ENCODE measurements around the gene GLI3.
A peak's percentile ranks its signal among the peaks of the same experiment; 100 is the strongest.

Gene GLI3

DNA sequence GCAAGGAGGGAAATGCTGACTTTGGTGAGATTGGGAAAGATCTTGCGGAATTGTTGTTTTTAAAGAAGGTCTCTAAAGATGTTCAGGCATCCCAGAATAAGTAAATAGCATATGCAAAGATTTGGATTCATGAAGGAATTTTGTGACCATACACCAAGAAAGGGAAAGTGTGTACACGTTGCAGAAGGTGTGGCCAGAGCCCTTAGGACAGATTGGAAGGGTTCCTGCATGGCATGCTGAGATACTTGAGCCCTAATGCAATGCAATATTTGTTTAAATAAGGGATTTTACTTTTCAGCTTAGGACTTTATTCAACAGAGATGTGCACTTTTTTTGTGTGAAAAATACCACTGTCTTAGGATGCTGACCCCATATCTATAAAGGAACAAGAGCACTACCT is 314.6 kb downstream of the GLI3 start:
- Histone ChIP-seq H4K8ac (ENCODE audit: low read depth, low read length) (no peak overlapping the region), H3K27ac (ENCODE audit: low read depth, low read length) (no peak overlapping the region), H4K12ac (ENCODE audit: low read depth, low read length) (no peak overlapping the region), H3K4me3 (ENCODE audit: low read depth, low read length) (no peak overlapping the region), H3K9ac (ENCODE audit: low read length) (no peak overlapping the region), H3K79me2 (ENCODE audit: control insufficient read depth, insufficient read depth, low read length, poor library complexity) (no peaks in the 10 kb centered on the region), H3K36me3 (ENCODE audit: control insufficient read depth in 1 of 2, insufficient read depth in 2 of 2, low read length in 2 of 2) (no peaks in the 10 kb centered on the region), H3K23ac (ENCODE audit: low read length) (no peak overlapping the region), H3K4me1 (ENCODE audit: control insufficient read depth in 1 of 2, insufficient read depth in 2 of 2, low read length in 2 of 2) (peaks cover 0 to 2% of the 10 kb centered on the region in 2 experiments), H2AK5ac (ENCODE audit: low read length) (no peak overlapping the region), H4K91ac (ENCODE audit: low read depth, low read length) (no peak overlapping the region), H3K4ac (ENCODE audit: low read depth, low read length) (no peak overlapping the region), H2BK12ac (ENCODE audit: low read length) (peak overlapping the region; percentile 77), H3K79me1 (ENCODE audit: low read length) (peaks cover under 1% of the 10 kb centered on the region), H3K27me3 (ENCODE audit: insufficient read depth, low read length) (no peaks in the 10 kb centered on the region), H2AFZ (ENCODE audit: insufficient read depth, low read length, poor library complexity) (no peak overlapping the region), H2BK120ac (ENCODE audit: insufficient read depth, low read length, poor library complexity) (no peak overlapping the region), H3K18ac (ENCODE audit: low read length) (no peak overlapping the region), H2BK5ac (ENCODE audit: low read depth, low read length, poor library complexity) (no peak overlapping the region), H3K9me3 (ENCODE audit: insufficient read depth, low read depth, low read length) (no peaks in the 10 kb centered on the region), H3K4me2 (ENCODE audit: low read length) (no peak overlapping the region), H3K14ac (ENCODE audit: low read length) (no peak overlapping the region)
- no CpG with 5 or more reads among the region's 2 CpGs for WGBS (ENCODE audit: extremely low coverage, insufficient coverage, insufficient read length)
- DNase-seq, result no peak

DNA sequence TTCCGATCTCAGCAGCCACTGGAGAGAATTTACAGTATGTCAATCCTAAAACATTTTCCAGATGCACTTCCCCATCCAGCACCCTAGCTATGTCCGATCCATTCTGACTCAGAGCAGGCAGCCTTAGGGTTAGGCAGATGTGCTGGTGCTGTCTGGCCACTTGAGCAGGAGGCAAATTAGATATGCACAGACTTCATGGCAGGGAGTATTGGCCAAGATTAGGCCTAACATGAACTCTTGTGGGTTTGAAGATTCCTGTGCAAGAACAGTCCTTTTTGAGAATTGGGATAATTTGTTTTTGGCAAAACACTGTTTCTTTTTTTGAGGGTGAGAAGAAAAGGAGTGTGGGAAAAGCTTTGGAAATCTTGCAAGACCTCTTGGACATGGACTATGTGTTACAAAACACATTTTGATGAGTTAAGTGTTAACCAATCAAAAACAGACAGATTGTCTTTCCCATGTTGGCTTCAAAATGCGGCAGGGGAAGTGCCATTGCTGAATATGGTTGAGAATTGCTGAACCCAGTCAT is 315.5 kb downstream of the GLI3 start:
- no peak overlapping the region for H3K9ac ChIP-seq (ENCODE audit: low read length)
- H2AFZ ChIP-seq (ENCODE audit: insufficient read depth, low read length, poor library complexity), result no peak overlapping the region
- H4K8ac ChIP-seq (ENCODE audit: low read depth, low read length), result no peak overlapping the region
- no peaks in the 10 kb centered on the region for H3K79me2 ChIP-seq (ENCODE audit: control insufficient read depth, insufficient read depth, low read length, poor library complexity)
- H3K18ac ChIP-seq (ENCODE audit: low read length), result no peak overlapping the region
- no peak overlapping the region for H2BK5ac ChIP-seq (ENCODE audit: low read depth, low read length, poor library complexity)
- DNase-seq, result peak; percentile 22 to 26
- no CpG with 5 or more reads among the region's 3 CpGs for WGBS (ENCODE audit: extremely low coverage, insufficient coverage, insufficient read length)
- H3K4me2 ChIP-seq (ENCODE audit: low read length), result no peak overlapping the region
- no peak overlapping the region for H3K23ac ChIP-seq (ENCODE audit: low read length)
- H3K4me3 ChIP-seq (ENCODE audit: low read depth, low read length), result no peak overlapping the region
- H2BK120ac ChIP-seq (ENCODE audit: insufficient read depth, low read length, poor library complexity), result no peak overlapping the region
- H4K91ac ChIP-seq (ENCODE audit: low read depth, low read length), result no peak overlapping the region
- H3K36me3 ChIP-seq (ENCODE audit: control insufficient read depth in 1 of 2, insufficient read depth in 2 of 2, low read length in 2 of 2), result no peaks in the 10 kb centered on the region
- H3K27ac ChIP-seq (ENCODE audit: low read depth, low read length), result peak overlapping the region; percentile 35
- H2BK12ac ChIP-seq (ENCODE audit: low read length), result no peak overlapping the region
- H3K4ac ChIP-seq (ENCODE audit: low read depth, low read length), result no peak overlapping the region
- H3K27me3 ChIP-seq (ENCODE audit: insufficient read depth, low read length), result no peaks in the 10 kb centered on the region
- no peak overlapping the region for H3K14ac ChIP-seq (ENCODE audit: low read length)
- H2AK5ac ChIP-seq (ENCODE audit: low read length), result no peak overlapping the region
- peaks cover 1 to 2% of the 10 kb centered on the region in 2 experiments for H3K4me1 ChIP-seq (ENCODE audit: control insufficient read depth in 1 of 2, insufficient read depth in 2 of 2, low read length in 2 of 2)
- H4K12ac ChIP-seq (ENCODE audit: low read depth, low read length), result no peak overlapping the region
- no peaks in the 10 kb centered on the region for H3K79me1 ChIP-seq (ENCODE audit: low read length)
- H3K9me3 ChIP-seq (ENCODE audit: insufficient read depth, low read depth, low read length), result no peaks in the 10 kb centered on the region

DNA sequence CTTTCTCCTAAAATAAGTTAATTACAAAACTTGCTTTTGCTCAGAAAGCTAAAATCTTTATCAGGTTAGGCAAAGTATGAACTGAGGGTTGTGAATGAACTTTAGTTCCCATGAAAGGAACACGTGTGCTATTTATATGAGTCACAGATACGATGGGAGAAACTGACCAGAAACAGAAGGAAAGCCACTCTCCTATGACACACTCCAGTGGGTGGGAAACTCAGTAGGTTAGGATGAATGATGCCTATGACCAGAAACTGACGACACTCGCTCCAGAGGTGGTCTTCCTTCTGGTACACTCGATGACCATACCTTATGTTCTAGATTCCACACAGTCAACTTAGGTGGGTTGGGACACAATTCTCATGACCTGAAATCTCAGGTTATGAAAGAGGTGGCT is 318.4 kb downstream of the GLI3 start:
- no peak overlapping the region for H3K27ac ChIP-seq (ENCODE audit: low read depth, low read length)
- H3K27me3 ChIP-seq (ENCODE audit: insufficient read depth, low read length), result no peaks in the 10 kb centered on the region
- H3K79me2 ChIP-seq (ENCODE audit: control insufficient read depth, insufficient read depth, low read length, poor library complexity), result peaks cover 2% of the 10 kb centered on the region
- no peak overlapping the region for H3K14ac ChIP-seq (ENCODE audit: low read length)
- no CpG with 5 or more reads among the region's 5 CpGs for whole genome bisulfite sequencing (ENCODE audit: extremely low coverage, insufficient coverage, insufficient read length)
- DNase-seq, result peak in 1 of 2 donors; percentile 10
- peaks cover 3% of the 10 kb centered on the region for H3K79me1 ChIP-seq (ENCODE audit: low read length)
- H4K8ac ChIP-seq (ENCODE audit: low read depth, low read length), result no peak overlapping the region
- H2BK12ac ChIP-seq (ENCODE audit: low read length), result peak overlapping the region; percentile 77
- no peak overlapping the region for H3K4me3 ChIP-seq (ENCODE audit: low read depth, low read length)
- H4K91ac ChIP-seq (ENCODE audit: low read depth, low read length), result peak overlapping the region; percentile 3
- no peak overlapping the region for H3K9ac ChIP-seq (ENCODE audit: low read length)
- H2AK5ac ChIP-seq (ENCODE audit: low read length), result peak overlapping the region; percentile 35
- H3K36me3 ChIP-seq (ENCODE audit: control insufficient read depth in 1 of 2, insufficient read depth in 2 of 2, low read length in 2 of 2), result no peaks in the 10 kb centered on the region
- no peak overlapping the region for H2BK5ac ChIP-seq (ENCODE audit: low read depth, low read length, poor library complexity)
- peaks cover 4 to 5% of the 10 kb centered on the region in 2 experiments for H3K4me1 ChIP-seq (ENCODE audit: control insufficient read depth in 1 of 2, insufficient read depth in 2 of 2, low read length in 2 of 2)
- H3K18ac ChIP-seq (ENCODE audit: low read length), result no peak overlapping the region
- H3K9me3 ChIP-seq (ENCODE audit: insufficient read depth, low read depth, low read length), result no peaks in the 10 kb centered on the region
- H2AFZ ChIP-seq (ENCODE audit: insufficient read depth, low read length, poor library complexity), result no peak overlapping the region
- no peak overlapping the region for H4K12ac ChIP-seq (ENCODE audit: low read depth, low read length)
- no peak overlapping the region for H3K23ac ChIP-seq (ENCODE audit: low read length)
- no peak overlapping the region for H3K4ac ChIP-seq (ENCODE audit: low read depth, low read length)
- H3K4me2 ChIP-seq (ENCODE audit: low read length), result no peak overlapping the region
- H2BK120ac ChIP-seq (ENCODE audit: insufficient read depth, low read length, poor library complexity), result no peak overlapping the region

DNA sequence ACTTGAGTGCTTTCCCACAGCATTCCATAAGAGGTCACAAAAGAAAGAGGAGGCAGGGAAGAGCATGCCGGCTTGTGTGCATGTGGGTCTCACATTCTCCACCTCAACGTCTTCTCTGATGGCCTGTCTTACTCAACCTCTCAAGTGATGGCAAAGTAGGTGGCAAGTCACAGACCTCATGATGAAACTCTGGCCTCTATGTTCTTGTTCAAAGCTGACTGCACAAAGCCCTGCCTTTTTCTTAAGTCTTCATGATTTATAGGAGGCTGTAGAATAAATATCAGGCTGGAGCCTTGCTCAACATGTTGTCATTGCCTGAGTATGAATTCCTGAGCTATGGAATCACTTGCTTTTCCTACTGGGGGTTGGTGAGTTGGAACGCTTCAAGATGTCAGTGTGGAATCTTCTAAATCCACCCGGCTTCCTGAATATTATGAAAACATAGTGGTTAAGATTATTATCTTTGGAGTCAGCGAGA is 320.5 kb downstream of the GLI3 start:
- H3K9me3 ChIP-seq (ENCODE audit: insufficient read depth, low read depth, low read length), result no peaks in the 10 kb centered on the region
- no peak overlapping the region for H3K4ac ChIP-seq (ENCODE audit: low read depth, low read length)
- H3K4me2 ChIP-seq (ENCODE audit: low read length), result no peak overlapping the region
- no peak overlapping the region for H3K4me3 ChIP-seq (ENCODE audit: low read depth, low read length)
- H3K27me3 ChIP-seq (ENCODE audit: insufficient read depth, low read length), result no peaks in the 10 kb centered on the region
- H3K23ac ChIP-seq (ENCODE audit: low read length), result no peak overlapping the region
- H3K4me1 ChIP-seq (ENCODE audit: control insufficient read depth in 1 of 2, insufficient read depth in 2 of 2, low read length in 2 of 2), result peaks cover 4 to 5% of the 10 kb centered on the region in 2 experiments
- H2AK5ac ChIP-seq (ENCODE audit: low read length), result no peak overlapping the region
- H3K27ac ChIP-seq (ENCODE audit: low read depth, low read length), result peak overlapping the region; percentile 3
- peaks cover 3% of the 10 kb centered on the region for H3K79me1 ChIP-seq (ENCODE audit: low read length)
- H4K12ac ChIP-seq (ENCODE audit: low read depth, low read length), result no peak overlapping the region
- H2BK120ac ChIP-seq (ENCODE audit: insufficient read depth, low read length, poor library complexity), result peak overlapping the region; percentile 20
- H2BK5ac ChIP-seq (ENCODE audit: low read depth, low read length, poor library complexity), result peak overlapping the region; percentile 72
- peak overlapping the region; percentile 57 for H3K14ac ChIP-seq (ENCODE audit: low read length)
- peak; percentile 94 to 97 for DNase-seq
- H4K8ac ChIP-seq (ENCODE audit: low read depth, low read length), result peak overlapping the region; percentile 74
- peak overlapping the region; percentile 82 for H2BK12ac ChIP-seq (ENCODE audit: low read length)
- H2AFZ ChIP-seq (ENCODE audit: insufficient read depth, low read length, poor library complexity), result no peak overlapping the region
- H4K91ac ChIP-seq (ENCODE audit: low read depth, low read length), result no peak overlapping the region
- H3K18ac ChIP-seq (ENCODE audit: low read length), result peak overlapping the region; percentile 46
- H3K79me2 ChIP-seq (ENCODE audit: control insufficient read depth, insufficient read depth, low read length, poor library complexity), result peaks cover 2% of the 10 kb centered on the region
- no peaks in the 10 kb centered on the region for H3K36me3 ChIP-seq (ENCODE audit: control insufficient read depth in 1 of 2, insufficient read depth in 2 of 2, low read length in 2 of 2)
- no peak overlapping the region for H3K9ac ChIP-seq (ENCODE audit: low read length)
- no CpG with 5 or more reads among the region's 5 CpGs for WGBS (ENCODE audit: extremely low coverage, insufficient coverage, insufficient read length)
